ENCODE measurements around the gene PLEK.

GRCh38 chr2:68390114-68390513 is 25.0 kb downstream of the PLEK start:
- TF ChIP-seq CTCF (IDR thresholded peaks at IDR 0.05) = no peak
- no peak for TF ChIP-seq POLR2A (IDR thresholded peaks at IDR 0.05)
- TF ChIP-seq POLR2AphosphoS5 (IDR thresholded peaks at IDR 0.05) = no peak
